ENCODE results near the gene MED9. TPM values are rescaled to one million over a fixed set of nuclear protein-coding genes. Genes with fewer than 3 reads are reported as not detected.
"Not testable (repeated sequence)": the region's sequence is repeated elsewhere in the genome, so short reads cannot be mapped to it uniquely, and the experiment has no call there.

Gene MED9
- total RNA-seq, 2 donors from 2014 or later: 18.4 to 20.5 TPM

GRCh38 chr17:17453088-17453487 is 23.7 kb upstream of the MED9 start:
- Histone ChIP-seq H3K27me3 (ENCODE audit: control insufficient read depth, insufficient read depth, low read length, poor library complexity, severe bottlenecking) (no peaks in the 10 kb centered on the region), H3K9me3 (ENCODE audit: control insufficient read depth, low read length) (peaks cover 2% of the 10 kb centered on the region), H3K27ac (ENCODE audit: low read depth, low read length) (no peak overlapping the region), H3K4me1 (ENCODE audit: control insufficient read depth, insufficient read depth, low read length) (no peaks in the 10 kb centered on the region), H3K9ac (ENCODE audit: extremely low read depth, low read length, poor library complexity, severe bottlenecking) (no peak overlapping the region), H3K36me3 (ENCODE audit: control insufficient read depth, insufficient read depth, low read length) (no peaks in the 10 kb centered on the region), H3K4me3 (ENCODE audit: low read length) (no peak overlapping the region)
- H3K27me3 Mint-ChIP-seq (ENCODE audit: insufficient read depth): peaks cover 6% of the 10 kb centered on the region
- DNase-seq: peak; percentile 17
- H3K36me3 Mint-ChIP-seq (ENCODE audit: low read depth): no peaks in the 10 kb centered on the region
- H3K4me3 Mint-ChIP-seq: no peak overlapping the region
- 77 to 81% methylated on average over 9 of the region's 9 CpGs for WGBS, 2 experiments (ENCODE audit: insufficient coverage in 1 of 2, insufficient read length in 1 of 2)
- H3K4me1 Mint-ChIP-seq: no peaks in the 10 kb centered on the region
- no peak for TF ChIP-seq CTCF (conservative IDR thresholded peaks at IDR 0.05)
- H3K9me3 Mint-ChIP-seq: peaks cover 1% of the 10 kb centered on the region
- no peak overlapping the region for H3K27ac Mint-ChIP-seq

- Mint-ChIP-seq H3K4me1 (no peaks in the 10 kb centered on the region), H3K27me3 (ENCODE audit: insufficient read depth) (peaks cover 6% of the 10 kb centered on the region), H3K4me3 (no peak overlapping the region), H3K9me3 (no peaks in the 10 kb centered on the region), H3K27ac (no peak overlapping the region), H3K36me3 (ENCODE audit: low read depth) (no peaks in the 10 kb centered on the region)
- DNase-seq: peak; percentile 20
- Histone ChIP-seq H3K9me3 (ENCODE audit: control insufficient read depth, low read length) (no peaks in the 10 kb centered on the region), H3K27me3 (ENCODE audit: control insufficient read depth, insufficient read depth, low read length, poor library complexity, severe bottlenecking) (no peaks in the 10 kb centered on the region), H3K4me3 (ENCODE audit: low read length) (no peak overlapping the region), H3K27ac (ENCODE audit: low read depth, low read length) (no peak overlapping the region), H3K9ac (ENCODE audit: extremely low read depth, low read length, poor library complexity, severe bottlenecking) (no peak overlapping the region), H3K36me3 (ENCODE audit: control insufficient read depth, insufficient read depth, low read length) (no peaks in the 10 kb centered on the region), H3K4me1 (ENCODE audit: control insufficient read depth, insufficient read depth, low read length) (no peaks in the 10 kb centered on the region)
- WGBS, 2 experiments (ENCODE audit: insufficient coverage in 1 of 2, insufficient read length in 1 of 2): 73 to 100% methylated on average over 1 of the region's 1 CpG
- TF ChIP-seq CTCF (conservative IDR thresholded peaks at IDR 0.05): no peak
These were observed 22.5 kb upstream of the MED9 start for GRCh38 chr17:17454276-17454675.

GRCh38 chr17:17454700-17455099 is 22.1 kb upstream of the MED9 start:
- H3K4me1 ChIP-seq (ENCODE audit: control insufficient read depth, insufficient read depth, low read length); H3K36me3 Mint-ChIP-seq (ENCODE audit: low read depth); H3K9ac ChIP-seq (ENCODE audit: extremely low read depth, low read length, poor library complexity, severe bottlenecking); H3K4me3 ChIP-seq (ENCODE audit: low read length); H3K36me3 ChIP-seq (ENCODE audit: control insufficient read depth, insufficient read depth, low read length); DNase-seq; H3K27ac Mint-ChIP-seq; H3K27me3 Mint-ChIP-seq (ENCODE audit: insufficient read depth); H3K27ac ChIP-seq (ENCODE audit: low read depth, low read length); H3K9me3 Mint-ChIP-seq; H3K9me3 ChIP-seq (ENCODE audit: control insufficient read depth, low read length); H3K4me3 Mint-ChIP-seq; H3K4me1 Mint-ChIP-seq; H3K27me3 ChIP-seq (ENCODE audit: control insufficient read depth, insufficient read depth, low read length, poor library complexity, severe bottlenecking): not testable (repeated sequence)
- 83% methylated on average over 1 of the region's 1 CpG; no CpG with 5 or more reads in 1 of the 2 experiments for WGBS, 2 experiments (ENCODE audit: insufficient coverage in 1 of 2, insufficient read length in 1 of 2)

GRCh38 chr17:17455173-17455572 is 21.6 kb upstream of the MED9 start:
- H3K4me1 Mint-ChIP-seq: no peaks in the 10 kb centered on the region
- Histone ChIP-seq H3K4me3 (ENCODE audit: low read length) (no peak overlapping the region), H3K27me3 (ENCODE audit: control insufficient read depth, insufficient read depth, low read length, poor library complexity, severe bottlenecking) (no peaks in the 10 kb centered on the region), H3K9ac (ENCODE audit: extremely low read depth, low read length, poor library complexity, severe bottlenecking) (no peak overlapping the region), H3K9me3 (ENCODE audit: control insufficient read depth, low read length) (no peaks in the 10 kb centered on the region), H3K36me3 (ENCODE audit: control insufficient read depth, insufficient read depth, low read length) (no peaks in the 10 kb centered on the region), H3K27ac (ENCODE audit: low read depth, low read length) (no peak overlapping the region), H3K4me1 (ENCODE audit: control insufficient read depth, insufficient read depth, low read length) (no peaks in the 10 kb centered on the region)
- no peaks in the 10 kb centered on the region for H3K36me3 Mint-ChIP-seq (ENCODE audit: low read depth)
- DNase-seq: no peak
- H3K4me3 Mint-ChIP-seq: no peak overlapping the region
- no peak for TF ChIP-seq CTCF (conservative IDR thresholded peaks at IDR 0.05)
- H3K27me3 Mint-ChIP-seq (ENCODE audit: insufficient read depth): peaks cover 6% of the 10 kb centered on the region
- 92 to 97% methylated on average over 3 to 4 of the region's 4 CpGs for WGBS, 2 experiments (ENCODE audit: insufficient coverage in 1 of 2, insufficient read length in 1 of 2)
- H3K27ac Mint-ChIP-seq: no peak overlapping the region
- peaks cover 4% of the 10 kb centered on the region for H3K9me3 Mint-ChIP-seq
